Suprapubic skin (tissue), 4 donors: ENCODE results near the gene A2ML1.

Experiments
- CTCF ChIP-seq, 2 donors: fragments of 200-600 bp in 1 of 2; fragments of 450-650 bp in 1 of 2; sonication (generic) in 1 of 2; IDR thresholded peaks; one replicate each; pipeline ENCODE4 v1.5.1; 2016 to 2019; ENCODE audit warnings: antibody characterized with exemption in 2 of 2, mild to moderate bottlenecking in 1 of 2, moderate library complexity in 1 of 2
- POLR2A ChIP-seq, 2 donors: fragments of 450-650 bp; IDR thresholded peaks; one replicate each; pipeline ENCODE4 v1.6.1; 2017; ENCODE audit warnings: antibody characterized with exemption in 2 of 2, mild to moderate bottlenecking in 2 of 2, moderate library complexity in 2 of 2
- POLR2AphosphoS5 ChIP-seq, 3 donors: sonication (generic); formaldehyde crosslinking; IDR thresholded peaks; one replicate each; pipeline ENCODE4 v1.6.1; 2017; ENCODE audit warnings: antibody characterized with exemption in 3 of 3

GRCh38 chr12:8906266-8907180 lies 84.1 kb downstream of the A2ML1 start:
- no peak for TF ChIP-seq POLR2A (IDR thresholded peaks at IDR 0.05)
- TF ChIP-seq CTCF (IDR thresholded peaks at IDR 0.05): no peak
- no peak for TF ChIP-seq POLR2AphosphoS5 (IDR thresholded peaks at IDR 0.05)
